Measurements from ENCODE around the gene NLRP8. TPM values are rescaled to one million over a fixed set of nuclear protein-coding genes. Genes with fewer than 3 reads are reported as not detected.
"Not testable (repeated sequence)": the region's sequence is repeated elsewhere in the genome, so short reads cannot be mapped to it uniquely, and the experiment has no call there.

NLRP8 gene
- total and polyA plus RNA-seq, 5 donors from 2014 or later, result not detected

DNA sequence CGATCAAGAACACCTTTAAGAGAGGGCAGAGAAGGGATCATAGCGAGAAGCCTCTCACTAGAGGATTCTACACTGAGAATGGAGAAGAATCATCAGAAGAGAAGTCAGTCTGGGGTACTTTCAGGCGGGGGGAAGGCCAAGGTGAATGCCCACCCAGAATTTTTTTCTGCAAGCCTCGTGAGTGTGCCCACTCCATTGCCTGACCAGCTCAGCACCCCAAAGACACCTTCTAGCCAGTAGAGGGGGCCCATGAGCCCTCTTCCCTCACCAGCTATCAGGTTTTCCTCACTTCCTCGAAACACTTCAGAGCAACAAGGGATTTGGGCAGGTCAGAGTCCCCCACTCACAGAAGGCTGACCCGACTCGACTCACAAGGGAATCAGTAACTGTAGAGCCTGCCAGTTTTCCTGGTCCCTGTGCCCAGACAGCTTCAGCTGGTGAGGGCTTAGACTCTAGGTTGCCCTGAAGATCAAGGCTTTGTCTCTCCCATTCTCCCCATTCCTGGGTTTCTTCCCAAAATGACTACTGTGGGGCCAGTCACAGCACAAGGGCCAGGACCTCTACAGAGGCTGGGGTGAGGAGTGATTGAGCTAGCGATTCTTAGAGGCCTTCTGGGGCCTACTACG is 33.9 kb upstream of the NLRP8 start:
- H3K4me3 Mint-ChIP-seq, result no peak overlapping the region
- H3K9me3 Mint-ChIP-seq, result peaks cover 0 to 26% (median 8%) of the 10 kb centered on the region in 7 donors
- Histone ChIP-seq H3K36me3 (ENCODE audit: control insufficient read depth, insufficient read depth, low read length) (no peaks in the 10 kb centered on the region), H3K9me3 (ENCODE audit: control insufficient read depth in 2 of 2, low read length in 2 of 2) (peaks cover 1 to 7% of the 10 kb centered on the region in 2 experiments), H3K4me3 (ENCODE audit: low read depth, low read length) (no peak overlapping the region), H3K27me3 (ENCODE audit: control insufficient read depth, insufficient read depth, low read length) (no peaks in the 10 kb centered on the region), H3K4me1 (ENCODE audit: control insufficient read depth, insufficient read depth, low read length, poor library complexity, severe bottlenecking) (no peaks in the 10 kb centered on the region), H3K27ac (ENCODE audit: insufficient read depth, low read length, poor library complexity, severe bottlenecking) (no peak overlapping the region)
- no peak for ATAC-seq (ENCODE audit: low read depth in 2 of 2)
- H3K4me1 Mint-ChIP-seq, result peaks cover 0 to 4% (median 0%) of the 10 kb centered on the region in 4 donors
- no peak overlapping the region for H3K27ac Mint-ChIP-seq
- no peak for DNase-seq
- no peaks in the 10 kb centered on the region for H3K36me3 Mint-ChIP-seq
- no peaks in the 10 kb centered on the region for H3K27me3 Mint-ChIP-seq

DNA sequence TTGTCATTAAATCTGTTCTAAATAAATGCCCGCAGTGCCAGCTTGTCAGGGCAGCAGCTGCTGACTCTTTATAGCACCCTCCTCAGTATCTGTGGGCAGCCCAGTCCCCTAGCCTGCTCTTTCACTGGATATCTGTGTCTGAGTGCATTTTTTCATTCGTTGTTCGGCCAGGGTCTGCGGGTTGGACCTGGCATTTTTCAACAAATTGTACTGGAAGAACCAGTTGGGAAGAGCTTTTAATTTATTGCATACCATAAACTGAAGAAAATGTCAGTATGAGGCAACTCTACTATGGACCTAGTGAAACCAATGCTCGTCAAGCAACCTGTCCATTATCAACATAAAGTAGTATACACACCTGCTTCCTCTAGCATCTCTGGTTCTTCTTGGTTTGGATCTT is 24.1 kb upstream of the NLRP8 start:
- no peak overlapping the region for H3K27ac ChIP-seq (ENCODE audit: insufficient read depth, low read length, poor library complexity, severe bottlenecking)
- peaks cover 10 to 15% of the 10 kb centered on the region in 2 experiments for H3K9me3 ChIP-seq (ENCODE audit: control insufficient read depth in 2 of 2, low read length in 2 of 2)
- H3K4me1 Mint-ChIP-seq, result no peaks in the 10 kb centered on the region
- no peak overlapping the region for H3K4me3 Mint-ChIP-seq
- no peaks in the 10 kb centered on the region for H3K4me1 ChIP-seq (ENCODE audit: control insufficient read depth, insufficient read depth, low read length, poor library complexity, severe bottlenecking)
- peaks cover 4% of the 10 kb centered on the region for H3K27me3 Mint-ChIP-seq
- H3K4me3 ChIP-seq (ENCODE audit: low read depth, low read length), result no peak overlapping the region
- no peaks in the 10 kb centered on the region for H3K27me3 ChIP-seq (ENCODE audit: control insufficient read depth, insufficient read depth, low read length)
- no peaks in the 10 kb centered on the region for H3K36me3 ChIP-seq (ENCODE audit: control insufficient read depth, insufficient read depth, low read length)
- H3K36me3 Mint-ChIP-seq, result no peaks in the 10 kb centered on the region
- peaks cover 0 to 32% (median 7%) of the 10 kb centered on the region in 7 donors for H3K9me3 Mint-ChIP-seq
- ATAC-seq (ENCODE audit: low read depth in 2 of 2), result no peak
- no peak for DNase-seq
- H3K27ac Mint-ChIP-seq, result no peak overlapping the region

DNA sequence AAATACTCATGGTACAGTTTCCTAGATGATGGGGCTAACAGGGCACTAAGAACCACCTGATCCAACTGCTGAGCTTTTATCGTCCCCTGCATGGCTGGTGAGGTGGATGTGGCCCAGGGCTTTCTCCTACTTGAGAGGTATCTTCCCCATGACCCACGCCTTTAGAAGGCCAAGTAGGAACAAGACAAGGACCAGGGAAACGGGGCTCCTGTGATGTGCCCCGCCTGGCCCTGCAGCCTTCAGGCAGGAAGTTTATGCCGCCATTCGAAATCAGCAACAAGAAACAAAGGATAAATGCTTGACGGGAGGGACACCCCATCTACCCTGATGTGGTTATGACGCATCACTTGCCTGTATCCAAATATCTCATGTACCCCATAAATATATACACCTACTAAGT is 19.6 kb upstream of the NLRP8 start:
- Mint-ChIP-seq H3K9me3 (peaks cover 0 to 18% (median 9%) of the 10 kb centered on the region in 7 donors), H3K4me1 (no peaks in the 10 kb centered on the region), H3K27me3 (no peaks in the 10 kb centered on the region), H3K27ac (no peak overlapping the region), H3K36me3 (no peaks in the 10 kb centered on the region), H3K4me3 (no peak overlapping the region)
- DNase-seq, result no peak
- H3K27me3 ChIP-seq (ENCODE audit: control insufficient read depth, insufficient read depth, low read length), result no peaks in the 10 kb centered on the region
- no peaks in the 10 kb centered on the region for H3K4me1 ChIP-seq (ENCODE audit: control insufficient read depth, insufficient read depth, low read length, poor library complexity, severe bottlenecking)
- H3K36me3 ChIP-seq (ENCODE audit: control insufficient read depth, insufficient read depth, low read length), result no peaks in the 10 kb centered on the region
- peaks cover 4% of the 10 kb centered on the region in 2 experiments for H3K9me3 ChIP-seq (ENCODE audit: control insufficient read depth in 2 of 2, low read length in 2 of 2)
- no peak for ATAC-seq (ENCODE audit: low read depth in 2 of 2)
- H3K27ac ChIP-seq (ENCODE audit: insufficient read depth, low read length, poor library complexity, severe bottlenecking), result no peak overlapping the region
- H3K4me3 ChIP-seq (ENCODE audit: low read depth, low read length), result no peak overlapping the region

DNA sequence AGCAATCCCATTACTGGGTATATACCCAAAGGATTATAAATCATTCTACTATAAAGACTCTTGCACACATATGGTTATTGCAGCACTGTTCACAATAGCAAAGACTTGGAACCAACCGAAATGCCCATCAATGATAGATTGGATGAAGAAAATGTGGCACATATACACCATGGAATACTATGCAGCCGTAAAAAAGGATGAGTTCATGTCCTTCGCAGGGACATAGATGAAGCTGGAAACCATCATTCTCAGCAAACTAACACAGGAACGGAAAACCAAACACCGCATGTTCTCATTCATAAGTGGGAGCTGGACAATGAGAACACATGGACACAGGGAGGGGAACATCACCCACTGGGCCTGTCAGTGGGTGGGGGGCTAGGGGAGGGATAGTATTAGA is 18.4 kb upstream of the NLRP8 start:
- H3K4me1 Mint-ChIP-seq; H3K4me3 Mint-ChIP-seq; H3K27ac ChIP-seq (ENCODE audit: insufficient read depth, low read length, poor library complexity, severe bottlenecking); H3K9me3 ChIP-seq (ENCODE audit: control insufficient read depth in 2 of 2, low read length in 2 of 2); ATAC-seq (ENCODE audit: low read depth in 2 of 2); H3K4me1 ChIP-seq (ENCODE audit: control insufficient read depth, insufficient read depth, low read length, poor library complexity, severe bottlenecking); H3K27ac Mint-ChIP-seq; H3K27me3 ChIP-seq (ENCODE audit: control insufficient read depth, insufficient read depth, low read length); H3K4me3 ChIP-seq (ENCODE audit: low read depth, low read length); H3K36me3 Mint-ChIP-seq; DNase-seq; H3K27me3 Mint-ChIP-seq; H3K36me3 ChIP-seq (ENCODE audit: control insufficient read depth, insufficient read depth, low read length): not testable (repeated sequence)
- H3K9me3 Mint-ChIP-seq, result peaks cover 0 to 13% (median 6%) of the 10 kb centered on the region in 7 donors

DNA sequence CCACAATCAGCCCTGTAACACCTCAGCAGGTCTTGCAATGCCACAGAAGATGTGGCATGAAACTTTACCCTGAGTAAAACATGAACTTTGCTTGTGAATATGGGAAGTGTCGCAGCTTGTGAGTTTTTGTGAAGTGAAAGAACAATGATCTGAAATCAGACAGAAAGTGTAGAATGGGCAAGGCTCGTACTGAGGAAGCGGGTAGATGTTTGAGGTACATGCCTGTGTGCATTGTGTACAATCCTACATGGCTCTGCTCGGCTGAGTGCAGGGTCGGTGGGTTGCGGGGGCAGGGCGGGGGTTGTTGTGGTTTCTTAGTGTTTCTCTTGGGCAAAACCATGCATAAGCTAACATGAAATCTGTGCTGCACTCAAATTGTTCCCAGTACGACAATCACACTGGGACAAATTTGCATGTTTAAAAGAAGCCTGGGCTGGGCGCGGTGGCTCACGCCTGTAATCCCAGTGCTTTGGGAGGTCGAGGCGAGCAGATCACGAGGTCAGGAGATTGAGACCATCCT is 16.6 kb upstream of the NLRP8 start:
- Histone ChIP-seq H3K4me3 (ENCODE audit: low read depth, low read length) (no peak overlapping the region), H3K27ac (ENCODE audit: insufficient read depth, low read length, poor library complexity, severe bottlenecking) (no peak overlapping the region), H3K36me3 (ENCODE audit: control insufficient read depth, insufficient read depth, low read length) (no peaks in the 10 kb centered on the region), H3K27me3 (ENCODE audit: control insufficient read depth, insufficient read depth, low read length) (no peaks in the 10 kb centered on the region), H3K9me3 (ENCODE audit: control insufficient read depth in 2 of 2, low read length in 2 of 2) (peaks cover 0 to 1% of the 10 kb centered on the region in 2 experiments), H3K4me1 (ENCODE audit: control insufficient read depth, insufficient read depth, low read length, poor library complexity, severe bottlenecking) (no peaks in the 10 kb centered on the region)
- DNase-seq (no peak), ATAC-seq (ENCODE audit: low read depth in 2 of 2) (no peak)
- no peak overlapping the region for H3K27ac Mint-ChIP-seq
- H3K4me1 Mint-ChIP-seq, result no peaks in the 10 kb centered on the region
- H3K27me3 Mint-ChIP-seq, result no peaks in the 10 kb centered on the region
- H3K9me3 Mint-ChIP-seq, result peaks cover 0 to 12% (median 9%) of the 10 kb centered on the region in 7 donors
- no peaks in the 10 kb centered on the region for H3K36me3 Mint-ChIP-seq
- H3K4me3 Mint-ChIP-seq, result no peak overlapping the region

DNA sequence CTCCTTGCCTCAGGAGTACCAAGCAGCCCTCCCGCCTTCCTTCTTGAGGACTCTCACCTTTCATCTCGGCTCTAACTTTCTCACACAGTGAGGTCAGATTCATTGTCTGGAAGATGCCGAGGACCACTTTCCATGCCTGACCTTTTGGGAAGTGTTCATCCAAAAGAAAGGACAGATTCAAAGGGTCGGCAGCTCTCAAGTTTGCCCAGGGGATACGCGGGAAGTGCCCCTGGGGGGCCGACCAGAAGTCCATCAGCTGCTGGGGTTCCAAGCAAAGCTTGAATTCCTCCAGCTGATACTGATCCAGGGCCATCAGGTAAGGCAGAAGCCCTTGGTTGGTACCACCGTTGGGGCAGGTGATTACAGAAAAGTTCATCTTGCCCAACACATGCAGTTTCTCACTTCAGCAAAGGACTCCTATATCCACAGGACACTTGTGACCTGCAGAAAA is 15.7 kb upstream of the NLRP8 start, which contains the start of gene NLRP13:
TSS of gene NLRP13 (minus strand) at position 401 of the 451 bp plus-strand sequence. CDS start at position 376, 25 bp downstream.
- H3K27me3 ChIP-seq (ENCODE audit: control insufficient read depth, insufficient read depth, low read length), result no peaks in the 10 kb centered on the region
- H3K4me3 Mint-ChIP-seq, result no peak within 1 kb of the TSS
- H3K4me3 ChIP-seq (ENCODE audit: low read depth, low read length), result no peak within 1 kb of the TSS
- H3K27ac Mint-ChIP-seq, result no peak within 1 kb of the TSS
- H3K9me3 Mint-ChIP-seq, result peaks cover 0 to 12% (median 10%) of the 10 kb centered on the region in 7 donors
- H3K27ac ChIP-seq (ENCODE audit: insufficient read depth, low read length, poor library complexity, severe bottlenecking), result no peak within 1 kb of the TSS
- no peaks in the 10 kb centered on the region for H3K36me3 ChIP-seq (ENCODE audit: control insufficient read depth, insufficient read depth, low read length)
- DNase-seq, result no peak
- H3K36me3 Mint-ChIP-seq, result no peaks in the 10 kb centered on the region
- H3K4me1 ChIP-seq (ENCODE audit: control insufficient read depth, insufficient read depth, low read length, poor library complexity, severe bottlenecking), result no peaks in the 10 kb centered on the region
- no peaks in the 10 kb centered on the region for H3K4me1 Mint-ChIP-seq
- no peaks in the 10 kb centered on the region for H3K27me3 Mint-ChIP-seq
- peaks cover 0 to 1% of the 10 kb centered on the region in 2 experiments for H3K9me3 ChIP-seq (ENCODE audit: control insufficient read depth in 2 of 2, low read length in 2 of 2)
- ATAC-seq (ENCODE audit: low read depth in 2 of 2), result no peak

DNA sequence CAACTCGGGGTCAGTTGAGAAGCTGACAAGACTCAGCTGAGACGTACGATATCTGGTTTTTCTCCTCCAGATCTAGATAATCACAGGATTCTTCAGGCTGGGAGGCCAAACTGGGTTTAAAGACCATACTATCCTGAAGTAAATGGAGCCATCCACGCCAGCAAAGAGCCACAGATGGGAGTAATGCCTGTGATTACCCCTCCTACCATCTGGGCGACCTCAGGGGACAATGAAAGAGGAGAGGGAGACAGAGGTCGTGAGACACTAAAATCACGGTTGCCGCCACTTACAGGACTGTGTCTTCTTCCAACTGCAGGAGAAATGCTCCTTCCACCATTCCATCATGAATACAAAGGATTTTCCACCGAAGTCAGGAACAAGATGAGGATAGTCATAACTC is 12.4 kb upstream of the NLRP8 start:
- no peaks in the 10 kb centered on the region for H3K9me3 ChIP-seq (ENCODE audit: control insufficient read depth in 2 of 2, low read length in 2 of 2)
- H3K4me1 ChIP-seq (ENCODE audit: control insufficient read depth, insufficient read depth, low read length, poor library complexity, severe bottlenecking), result no peaks in the 10 kb centered on the region
- no peak overlapping the region for H3K27ac Mint-ChIP-seq
- no peak overlapping the region for H3K27ac ChIP-seq (ENCODE audit: insufficient read depth, low read length, poor library complexity, severe bottlenecking)
- H3K4me1 Mint-ChIP-seq, result no peaks in the 10 kb centered on the region
- no peaks in the 10 kb centered on the region for H3K36me3 Mint-ChIP-seq
- H3K4me3 ChIP-seq (ENCODE audit: low read depth, low read length), result no peak overlapping the region
- DNase-seq (no peak), ATAC-seq (ENCODE audit: low read depth in 2 of 2) (no peak)
- no peaks in the 10 kb centered on the region for H3K27me3 Mint-ChIP-seq
- H3K4me3 Mint-ChIP-seq, result no peak overlapping the region
- H3K36me3 ChIP-seq (ENCODE audit: control insufficient read depth, insufficient read depth, low read length), result no peaks in the 10 kb centered on the region
- no peaks in the 10 kb centered on the region for H3K27me3 ChIP-seq (ENCODE audit: control insufficient read depth, insufficient read depth, low read length)
- peaks cover 0 to 10% (median 6%) of the 10 kb centered on the region in 7 donors for H3K9me3 Mint-ChIP-seq

DNA sequence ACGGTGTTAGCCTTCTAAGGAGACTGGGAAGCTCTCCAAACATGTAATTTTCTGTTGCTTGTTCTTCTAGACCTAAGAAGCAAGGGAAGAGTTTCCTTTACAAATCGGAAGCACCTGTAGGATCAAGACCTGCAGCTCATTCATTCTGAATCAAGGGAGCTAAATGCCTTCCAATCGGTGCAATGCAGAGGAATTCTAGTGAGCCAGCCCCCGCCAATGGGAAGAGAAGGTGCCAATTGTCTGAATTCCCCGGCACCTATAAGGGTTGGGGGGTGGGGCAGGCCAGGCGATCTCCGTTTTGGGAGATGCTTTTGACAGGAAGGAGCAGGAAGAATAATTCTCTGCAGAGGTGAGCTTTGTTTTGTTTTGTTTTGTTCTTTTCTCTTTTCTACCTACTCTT is 8.4 kb upstream of the NLRP8 start:
- ATAC-seq (ENCODE audit: low read depth in 2 of 2) (no peak), DNase-seq (no peak)
- Histone ChIP-seq H3K9me3 (ENCODE audit: control insufficient read depth in 2 of 2, low read length in 2 of 2) (no peaks in the 10 kb centered on the region), H3K27ac (ENCODE audit: insufficient read depth, low read length, poor library complexity, severe bottlenecking) (no peak overlapping the region), H3K36me3 (ENCODE audit: control insufficient read depth, insufficient read depth, low read length) (no peaks in the 10 kb centered on the region), H3K4me1 (ENCODE audit: control insufficient read depth, insufficient read depth, low read length, poor library complexity, severe bottlenecking) (no peaks in the 10 kb centered on the region), H3K27me3 (ENCODE audit: control insufficient read depth, insufficient read depth, low read length) (no peaks in the 10 kb centered on the region), H3K4me3 (ENCODE audit: low read depth, low read length) (no peak overlapping the region)
- Mint-ChIP-seq H3K27me3 (no peaks in the 10 kb centered on the region), H3K4me3 (no peak overlapping the region), H3K27ac (no peak overlapping the region), H3K36me3 (no peaks in the 10 kb centered on the region), H3K4me1 (no peaks in the 10 kb centered on the region), H3K9me3 (peaks cover 0 to 9% (median 4%) of the 10 kb centered on the region in 7 donors)

All from CD4-positive, CD25-positive, alpha-beta regulatory T cell (primary cell).